GM19455 (cell line): ENCODE results near the gene RAB1B.
"Not testable (repeated sequence)": the region's sequence is repeated elsewhere in the genome, so short reads cannot be mapped to it uniquely, and the experiment has no call there.

Experiments
- ATAC-seq: cut with Tn5 transposase; IDR thresholded peaks from one replicate; pipeline ENCODE4 v1.9.1; 2021; ENCODE audit not compliant: unreplicated experiment

RAB1B gene

GRCh38 chr11:66294626-66295620, 26.5 kb downstream of the RAB1B start:
- ATAC-seq = no peak

GRCh38 chr11:66297610-66298009, 29.2 kb downstream of the RAB1B start:
- no peak for ATAC-seq

DNA sequence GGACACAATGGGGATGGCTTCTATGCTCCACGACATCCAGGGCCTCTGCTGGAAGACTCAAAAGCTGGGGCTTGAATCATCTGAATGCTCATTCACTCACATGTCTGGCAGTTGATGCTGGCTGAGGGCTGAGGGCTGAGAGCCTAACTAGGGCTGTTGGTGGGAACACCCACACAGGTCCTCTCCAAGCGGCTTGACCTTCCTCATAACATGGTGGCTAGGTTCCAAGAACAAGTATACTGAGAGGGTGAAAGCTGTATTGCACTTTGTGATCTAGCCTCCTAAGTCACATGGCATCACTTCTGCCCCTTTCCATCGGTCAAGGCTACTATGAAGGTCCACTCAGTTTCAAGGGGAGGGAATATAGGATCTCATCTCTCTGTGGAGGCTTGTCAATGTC, 30.7 kb downstream of the RAB1B start:
- no peak for ATAC-seq

DNA sequence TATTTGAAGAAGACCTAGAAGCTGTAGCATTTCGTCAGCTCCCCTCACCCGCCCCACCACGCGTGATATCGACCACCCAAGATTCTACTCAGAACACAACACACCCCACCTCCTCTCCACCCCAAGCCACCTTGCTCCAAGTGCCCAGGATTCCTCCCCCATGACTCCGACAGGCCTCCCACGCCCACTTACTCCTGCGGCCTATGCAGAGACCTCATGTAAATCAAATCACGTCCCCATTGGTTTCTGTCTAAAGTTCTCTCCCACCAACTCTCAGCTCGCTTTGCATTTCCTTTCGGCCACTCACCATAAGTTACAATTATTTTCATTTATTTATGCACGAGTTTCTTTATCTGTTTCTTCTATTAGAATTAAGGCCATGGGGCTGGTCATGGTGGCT, 34.2 kb downstream of the RAB1B start:
- no peak for ATAC-seq

DNA sequence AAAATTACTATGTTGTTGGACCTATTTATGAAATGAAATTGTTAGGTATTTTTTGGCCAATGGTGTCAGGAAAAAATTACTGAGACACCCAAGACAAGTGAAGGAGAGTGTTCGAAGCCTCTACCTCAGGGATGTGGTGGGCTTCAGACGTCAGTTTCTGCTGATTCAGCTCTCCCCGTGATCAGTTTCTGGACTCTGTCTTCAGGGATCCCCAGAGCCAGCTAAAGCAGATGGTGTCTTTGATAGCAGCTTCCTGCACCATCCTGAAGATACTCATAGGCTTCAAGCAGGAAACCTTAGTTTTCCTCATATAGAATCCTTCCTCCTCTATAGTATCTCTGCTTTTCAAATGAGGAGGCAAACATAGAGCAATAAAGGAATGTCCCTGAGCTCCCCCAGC, 41.0 kb downstream of the RAB1B start:
- ATAC-seq = no peak

- ATAC-seq = no peak
Observed at GRCh38 chr11:66310324-66310723, 41.9 kb downstream of the RAB1B start.

GRCh38 chr11:66310803-66311440, 42.5 kb downstream of the RAB1B start:
- not testable (repeated sequence) for ATAC-seq

- no peak for ATAC-seq
Observed at GRCh38 chr11:66311470-66311964, 43.1 kb downstream of the RAB1B start.

DNA sequence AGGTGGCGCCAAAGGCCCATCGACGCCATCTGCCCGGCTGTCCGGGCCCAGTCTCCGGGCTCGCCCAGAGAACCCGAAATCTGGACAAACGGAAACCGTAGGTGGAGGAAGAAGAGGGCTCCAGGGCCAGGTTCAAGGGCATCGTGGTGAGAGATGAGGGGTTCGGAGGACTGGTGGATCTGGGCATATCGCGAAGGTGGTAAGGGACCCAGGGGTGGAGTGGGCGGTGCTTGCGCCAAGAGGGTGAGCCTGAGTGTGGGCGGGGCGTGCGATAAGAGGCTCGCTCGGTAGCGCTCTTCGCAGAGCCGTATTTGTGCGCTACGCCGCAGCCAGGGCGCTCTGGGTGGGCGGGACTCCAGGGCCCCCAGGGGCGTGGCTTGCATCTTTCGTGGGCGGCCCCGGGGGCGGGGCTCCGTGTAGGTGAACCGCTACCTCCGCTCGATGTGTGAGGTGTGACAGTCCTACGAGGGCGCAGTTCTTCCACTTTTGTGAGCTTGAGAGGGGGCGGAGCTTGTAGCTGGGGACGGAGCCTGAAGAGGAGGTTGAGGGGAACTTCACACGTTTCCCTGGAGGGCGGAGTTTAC, 43.6 kb downstream of the RAB1B start:
- peak; percentile 61 for ATAC-seq

- ATAC-seq = peak; percentile 47
Observed at GRCh38 chr11:66312549-66313320, 44.3 kb downstream of the RAB1B start.

DNA sequence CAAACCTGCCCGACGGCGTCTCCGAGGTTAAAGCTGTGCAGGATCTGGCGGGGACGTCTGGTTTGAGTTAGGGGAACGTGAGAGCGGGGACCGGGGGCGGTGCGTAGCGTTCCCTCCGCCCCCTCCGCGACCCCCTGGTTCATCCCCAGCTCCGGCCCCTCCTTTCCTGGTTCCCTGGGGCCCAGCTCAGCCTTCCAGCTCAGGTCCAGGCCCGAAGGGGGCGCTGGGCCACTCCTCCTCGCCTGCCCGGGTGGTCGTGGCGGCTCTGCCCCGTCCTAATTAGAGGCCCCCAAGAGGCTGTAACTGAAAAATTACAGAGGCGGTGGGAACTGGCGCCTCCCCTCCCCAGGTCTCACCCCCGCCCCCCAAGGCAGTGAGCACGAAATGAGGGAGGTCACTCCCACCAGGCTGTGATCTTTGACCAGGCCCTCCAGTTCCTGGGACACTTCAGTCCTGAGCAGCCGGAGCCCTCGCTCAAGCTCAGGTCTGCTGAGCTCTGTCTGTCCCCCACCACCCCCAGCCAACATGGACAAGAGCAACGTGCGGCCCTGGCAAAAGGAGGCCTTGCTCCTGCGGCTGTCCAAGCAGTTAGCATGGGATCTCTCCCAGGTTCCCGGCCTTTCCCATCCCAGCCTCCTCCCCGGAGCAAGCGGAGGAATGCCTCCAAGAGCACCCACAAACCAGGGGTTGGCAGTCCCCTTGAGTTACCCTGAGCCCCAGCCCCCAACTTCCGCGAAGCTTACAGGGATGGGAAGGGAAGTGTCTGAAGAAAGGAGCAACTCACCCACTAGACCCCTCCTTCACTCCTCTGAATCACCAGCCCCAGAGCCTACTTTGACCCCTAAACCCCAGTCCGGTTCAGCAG, 45.1 kb downstream of the RAB1B start:
- no peak for ATAC-seq

DNA sequence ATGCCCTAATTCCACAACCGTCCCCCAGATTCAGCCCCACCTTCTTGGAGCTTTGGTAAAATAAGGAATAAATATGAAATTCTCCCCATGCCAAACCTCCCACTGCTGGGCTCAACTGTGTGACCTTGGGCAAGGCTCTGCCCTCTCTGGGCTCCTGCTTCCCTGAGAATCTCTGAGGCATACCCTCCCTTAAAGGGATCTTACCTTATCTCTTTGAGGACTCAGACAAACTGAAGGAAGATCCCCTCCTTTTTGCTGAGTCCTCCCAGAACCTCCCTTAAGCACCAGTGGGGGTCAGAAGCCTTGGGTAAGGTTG, 45.7 kb downstream of the RAB1B start:
- no peak for ATAC-seq

DNA sequence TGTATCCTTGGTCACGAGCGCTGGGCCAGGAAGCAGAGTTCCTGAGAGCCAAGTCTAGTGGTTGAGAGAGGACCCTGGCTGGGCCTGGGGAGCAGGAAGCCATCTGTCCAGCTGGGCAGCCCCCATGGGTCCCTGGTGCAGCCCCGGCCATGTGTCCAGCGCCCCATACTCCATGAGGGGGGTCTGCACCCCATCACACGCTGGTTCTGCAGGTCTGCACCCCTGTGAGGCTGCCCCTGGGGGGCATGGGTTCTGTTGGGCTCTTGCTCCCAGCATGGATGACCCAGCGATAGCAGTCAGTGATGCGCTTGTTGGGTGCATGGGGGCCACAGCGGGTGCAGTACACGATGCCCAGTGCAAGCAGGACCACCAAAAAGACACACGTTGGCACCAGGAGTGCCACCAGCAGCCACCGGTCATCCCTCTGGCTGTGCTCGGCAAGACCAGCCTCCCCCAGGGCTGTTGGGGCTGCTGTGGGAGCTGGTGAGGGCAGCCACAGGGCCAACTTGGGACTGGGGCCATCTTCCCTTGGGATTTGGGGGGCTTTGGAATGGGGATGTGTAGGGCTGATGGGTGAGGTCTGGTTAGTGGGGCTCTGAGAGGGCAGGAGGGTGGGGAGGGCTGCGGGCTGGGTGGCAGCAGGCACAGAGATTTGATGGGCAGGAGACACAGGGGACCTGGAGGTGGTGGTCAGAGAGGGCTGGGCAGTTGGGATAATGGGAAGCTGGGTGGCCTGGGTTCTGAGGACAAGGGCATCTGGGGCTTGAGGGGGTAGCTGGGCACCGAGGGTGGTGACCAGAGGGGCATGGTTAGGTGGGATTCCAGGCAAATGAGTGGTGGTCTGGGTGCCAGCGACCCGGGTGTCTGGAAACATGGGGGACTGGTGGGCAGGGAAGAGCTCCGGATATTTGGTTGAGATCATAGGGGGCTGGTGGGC, 46.4 kb downstream of the RAB1B start:
- no peak for ATAC-seq

DNA sequence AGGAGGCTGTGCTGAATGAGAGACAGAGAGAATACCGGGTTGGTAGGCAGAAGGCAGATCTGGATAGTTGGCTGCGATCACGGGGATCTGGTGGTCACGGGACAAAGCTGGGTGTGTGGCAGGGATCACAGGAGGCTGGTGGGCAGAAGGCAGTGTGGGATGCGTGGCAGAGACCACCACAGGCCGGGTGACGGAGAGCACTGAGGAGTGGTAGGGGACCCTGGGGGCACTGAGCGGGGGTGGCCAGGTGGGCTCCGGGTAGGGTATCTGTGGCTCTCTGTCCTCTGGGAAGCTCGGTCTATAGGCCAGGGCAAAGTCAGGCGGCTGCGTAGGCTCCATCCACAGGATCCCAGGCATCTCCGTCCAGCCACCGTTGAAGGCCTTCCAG, 47.1 kb downstream of the RAB1B start:
- no peak for ATAC-seq

DNA sequence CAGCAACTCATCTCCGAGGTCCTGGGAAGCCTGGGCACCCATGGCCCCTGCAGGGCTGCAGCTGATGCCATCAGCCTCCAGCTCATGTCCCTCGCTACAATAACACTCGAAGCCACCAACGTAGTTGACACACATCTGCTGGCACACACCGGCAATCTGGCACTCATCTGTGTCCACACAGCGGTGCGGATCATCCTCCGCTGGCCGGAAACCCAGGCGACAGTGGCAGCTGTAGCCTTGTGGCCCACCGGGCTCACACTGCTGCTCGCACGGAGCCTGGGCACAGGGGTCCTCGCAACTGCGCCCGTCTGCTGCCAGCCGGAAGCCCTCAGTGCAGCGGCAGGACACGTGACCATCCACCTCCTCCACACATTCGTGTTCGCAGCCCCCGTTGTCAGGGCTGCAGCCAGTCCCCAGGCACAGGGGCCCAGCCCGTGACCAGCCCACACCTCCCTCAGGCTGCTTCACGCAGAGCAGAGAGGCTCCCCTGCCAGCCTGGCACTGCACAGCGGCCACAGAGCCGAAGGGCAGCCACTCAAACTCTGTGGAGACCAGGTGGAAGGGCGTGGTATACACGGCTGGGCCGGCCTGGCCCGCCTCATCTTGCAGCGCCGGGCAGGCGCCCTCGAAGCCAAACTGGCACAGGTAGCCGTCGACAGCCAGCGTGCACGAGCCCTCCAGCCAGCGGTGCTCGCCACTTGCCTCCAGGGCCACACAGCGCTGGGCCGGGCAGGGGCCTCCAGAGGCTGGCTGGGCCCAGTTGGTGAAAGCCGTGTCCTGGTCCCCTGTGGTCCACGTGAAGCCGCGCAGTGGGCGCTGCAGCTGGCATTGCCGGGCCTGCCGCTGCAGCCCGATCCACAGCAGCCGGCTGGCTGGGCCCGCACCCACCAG, 47.7 kb downstream of the RAB1B start:
- no peak for ATAC-seq

- no peak for ATAC-seq
Observed at GRCh38 chr11:66316849-66317251, 48.4 kb downstream of the RAB1B start, which contains the start of gene CD248. Gene CD248 (minus strand): TSS chr11:66317044. CDS start chr11:66317027, 17 bp downstream.

GRCh38 chr11:66317322-66317722, 48.9 kb downstream of the RAB1B start:
- ATAC-seq = no peak
